Mesodermal cell (in vitro differentiated cells): ENCODE data around the gene NAIF1.
"Not testable (repeated sequence)": the region's sequence is repeated elsewhere in the genome, so short reads cannot be mapped to it uniquely, and the experiment has no call there.

Source experiments
- H3K27ac ChIP-seq: 2 replicates; pipeline ENCODE4 v1.7.0; 2013; ENCODE audit warnings: mild to moderate bottlenecking, low read depth, low read length, moderate library complexity; ENCODE audit not compliant: severe bottlenecking
- H3K36me3 ChIP-seq: 2 replicates; pipeline ENCODE4 v1.7.1; 2013; ENCODE audit warnings: mild to moderate bottlenecking, low read length, moderate library complexity; ENCODE audit not compliant: control insufficient read depth, insufficient read depth
- H3K4me1 ChIP-seq: one replicate; pipeline ENCODE4 v1.7.1; 2013; ENCODE audit warnings: mild to moderate bottlenecking, low read length; ENCODE audit not compliant: insufficient read depth, control insufficient read depth, poor library complexity, severe bottlenecking
- H3K4me3 ChIP-seq: 2 replicates; pipeline ENCODE4 v1.7.0; 2013; ENCODE audit warnings: low read length, control low read depth, mild to moderate bottlenecking; ENCODE audit not compliant: insufficient read depth, poor library complexity, severe bottlenecking; ENCODE audit errors: extremely low read depth
- H3K9me3 ChIP-seq: 2 replicates; pipeline ENCODE4 v1.7.1; 2013; ENCODE audit warnings: mild to moderate bottlenecking, low read length, moderate library complexity; ENCODE audit not compliant: control insufficient read depth
- WGBS, 2 experiments: methylation state at CpG; one replicate each; pipeline ENCODE4 v1.1.5; 2013; ENCODE audit warnings: missing lambda C conversion rate in 2 of 2; ENCODE audit not compliant: insufficient coverage in 2 of 2; 5-methylcytosine and 5-hydroxymethylcytosine counted together

Gene NAIF1

DNA sequence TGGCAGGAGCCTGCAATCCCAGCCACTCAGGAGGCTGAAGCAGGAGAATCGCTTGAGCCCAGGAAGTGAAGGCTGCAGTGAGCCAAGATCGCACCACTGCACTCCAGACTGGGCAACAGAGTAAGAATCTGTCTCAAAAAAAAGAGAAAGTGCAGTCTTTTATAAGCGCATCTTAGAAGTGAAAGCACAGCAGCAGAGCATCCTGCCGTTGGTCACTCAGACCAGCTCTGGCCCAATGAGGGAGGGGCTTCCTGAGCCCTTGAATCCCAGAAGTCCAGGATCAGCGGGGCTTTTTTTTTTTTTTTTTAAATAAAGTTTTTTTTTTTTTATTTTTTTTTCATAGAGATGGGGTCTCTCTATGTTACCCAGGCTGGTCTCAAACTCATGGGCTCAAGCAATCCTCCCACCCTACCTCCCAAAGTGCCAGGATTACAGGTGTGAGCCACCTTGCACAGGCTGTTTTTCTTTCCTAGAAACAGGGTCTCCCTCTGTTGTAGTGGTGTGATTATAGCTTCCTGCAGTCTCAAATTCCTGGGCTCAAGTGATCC is 42.3 kb downstream of the NAIF1 start:
- Histone ChIP-seq H3K4me3 (no peak overlapping the region), H3K36me3 (no peaks in the 10 kb centered on the region), H3K4me1 (no peaks in the 10 kb centered on the region), H3K27ac (no peak overlapping the region), H3K9me3 (no peaks in the 10 kb centered on the region)
- 91% methylated on average over 3 to 4 of the region's 5 CpGs for WGBS, 2 experiments

DNA sequence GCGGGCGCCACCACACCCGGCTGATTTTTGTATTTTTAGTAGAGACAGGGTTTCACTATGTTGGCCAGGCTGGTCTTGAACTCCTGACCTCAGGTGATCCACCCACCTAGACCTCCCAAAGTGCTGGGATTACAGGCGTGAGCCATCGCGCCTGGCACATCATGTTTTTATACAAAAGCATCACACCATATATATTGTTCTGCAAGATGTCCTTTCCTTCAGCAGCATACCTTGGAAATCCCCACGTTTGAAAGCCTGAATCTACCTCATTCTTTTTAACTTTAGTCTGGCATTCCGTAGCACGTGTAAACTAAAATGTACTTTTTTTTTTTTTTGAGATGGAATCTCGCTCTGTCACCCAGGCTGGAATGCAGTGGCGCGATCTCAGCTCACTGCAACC is 43.4 kb downstream of the NAIF1 start:
- H3K9me3 ChIP-seq, H3K27ac ChIP-seq, H3K4me1 ChIP-seq, H3K36me3 ChIP-seq, H3K4me3 ChIP-seq: not testable (repeated sequence)
- 93 to 98% methylated on average over 6 to 8 of the region's 12 CpGs for WGBS, 2 experiments

DNA sequence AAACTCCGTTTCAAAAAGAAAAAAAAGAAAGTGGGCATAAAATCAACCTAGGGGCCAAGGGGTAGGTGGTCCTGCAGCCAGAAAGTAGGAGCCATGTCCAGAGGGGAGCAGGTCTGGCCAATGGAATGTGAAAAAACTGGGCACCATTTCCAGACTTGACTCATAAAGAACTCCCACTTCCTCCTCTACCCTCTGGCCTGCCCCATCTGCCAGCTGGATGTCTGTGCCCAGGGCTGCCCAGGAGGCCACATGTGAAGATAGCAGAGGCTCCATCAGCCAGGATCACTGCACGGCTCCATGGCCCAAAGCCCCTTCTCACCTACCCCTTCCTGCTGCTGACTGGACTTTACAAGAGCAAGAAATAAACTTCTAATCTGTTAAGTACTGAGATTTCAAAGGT is 44.2 kb downstream of the NAIF1 start:
- WGBS, 2 experiments: 91 to 100% methylated on average over 1 of the region's 2 CpGs

DNA sequence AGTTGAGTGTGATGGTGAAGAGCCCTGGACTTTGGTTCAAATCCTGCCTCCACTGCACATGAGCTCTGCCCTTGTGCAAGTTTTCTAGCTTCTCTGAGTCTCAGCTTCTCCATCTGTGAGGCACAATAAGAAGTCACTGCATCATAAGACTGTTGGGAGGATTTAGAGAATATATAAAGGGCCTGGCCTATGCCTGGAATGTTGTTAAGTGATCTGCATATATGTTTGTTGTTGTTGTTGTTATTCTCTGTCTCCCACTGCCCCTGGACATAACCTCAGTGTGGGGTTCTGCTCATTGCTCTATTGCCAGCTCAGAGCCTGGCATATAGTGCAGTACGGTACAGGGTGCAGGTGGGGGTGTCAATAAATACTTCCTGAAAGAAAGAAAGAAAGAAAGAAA is 46.0 kb downstream of the NAIF1 start:
- Histone ChIP-seq H3K4me3 (no peak overlapping the region), H3K4me1 (no peaks in the 10 kb centered on the region), H3K27ac (no peak overlapping the region), H3K36me3 (no peaks in the 10 kb centered on the region), H3K9me3 (no peaks in the 10 kb centered on the region)
- 40% methylated on average over 1 of the region's 1 CpG; no CpG with 5 or more reads in 1 of the 2 experiments for WGBS, 2 experiments

More for the DNA sequence above, 44.2 kb downstream of the NAIF1 start:
- H3K9me3 ChIP-seq: no peaks in the 10 kb centered on the region
- H3K36me3 ChIP-seq: no peaks in the 10 kb centered on the region
- no peak overlapping the region for H3K27ac ChIP-seq
- no peak overlapping the region for H3K4me3 ChIP-seq
- no peaks in the 10 kb centered on the region for H3K4me1 ChIP-seq

DNA sequence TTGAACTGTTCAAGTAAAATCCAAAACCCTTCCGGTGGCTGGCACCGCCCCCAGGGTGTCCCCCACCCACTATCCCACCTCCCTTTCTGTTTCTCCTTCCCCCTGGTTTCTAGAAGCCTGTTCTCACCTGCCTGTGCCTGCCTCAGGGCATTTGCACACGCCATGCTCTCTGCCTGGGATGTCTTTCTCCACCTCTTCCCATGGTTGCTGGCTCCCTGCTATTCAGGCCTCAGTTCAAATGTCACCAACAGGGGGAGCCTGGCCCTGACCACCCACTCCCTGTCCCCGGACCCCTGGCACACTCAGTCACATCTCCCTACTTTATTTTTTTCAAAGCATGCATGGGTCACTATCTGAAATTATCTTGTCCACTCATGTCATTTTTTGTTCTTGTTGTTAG is 46.4 kb downstream of the NAIF1 start:
- H3K4me3 ChIP-seq: no peak overlapping the region
- H3K4me1 ChIP-seq: no peaks in the 10 kb centered on the region
- H3K27ac ChIP-seq: no peak overlapping the region
- H3K9me3 ChIP-seq: no peaks in the 10 kb centered on the region
- WGBS, 2 experiments: 82 to 89% methylated on average over 3 to 4 of the region's 4 CpGs
- no peaks in the 10 kb centered on the region for H3K36me3 ChIP-seq

DNA sequence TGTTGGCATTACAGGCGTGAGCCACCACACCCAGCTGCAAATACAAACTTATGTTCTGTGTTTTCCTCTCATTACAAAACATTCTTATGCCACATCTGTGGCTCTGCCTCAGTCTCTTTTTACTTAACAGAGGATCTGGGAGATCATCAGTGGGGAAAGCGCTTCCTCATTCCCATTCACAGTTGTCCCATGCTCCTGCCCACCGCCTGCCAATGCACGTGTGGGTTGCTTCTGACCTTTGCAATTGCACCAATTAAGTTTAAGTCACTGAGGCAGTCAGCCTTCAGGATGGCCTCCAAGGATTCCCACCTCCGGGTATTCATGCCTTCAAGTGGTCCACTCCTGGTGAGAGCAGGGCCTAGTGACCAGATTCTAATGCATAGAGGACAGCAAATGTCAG is 51.4 kb downstream of the NAIF1 start:
- no peak overlapping the region for H3K27ac ChIP-seq
- peaks cover 7% of the 10 kb centered on the region for H3K4me1 ChIP-seq
- WGBS, 2 experiments: 87 to 91% methylated on average over 5 of the region's 5 CpGs
- H3K36me3 ChIP-seq: no peaks in the 10 kb centered on the region
- H3K4me3 ChIP-seq: no peak overlapping the region
- no peaks in the 10 kb centered on the region for H3K9me3 ChIP-seq
